ENCODE measurements around the gene TRIP13.
"Not testable (repeated sequence)": the region's sequence is repeated elsewhere in the genome, so short reads cannot be mapped to it uniquely, and the experiment has no call there.

TRIP13 gene

GRCh38 chr5:892394-893136 lies at the start of gene TRIP13, which contains the start of gene BRD9:
TRIP13 (plus strand) TSS chr5:892884; CDS start chr5:892999, 115 bp downstream.
BRD9 (minus strand) TSS chr5:892801; CDS start chr5:892657, 144 bp downstream.
- DNase-seq (ENCODE audit: low read depth) = peak; percentile 39

- not testable (repeated sequence) for DNase-seq (ENCODE audit: low read depth)
Measured at GRCh38 chr5:843371-843770, 49.3 kb upstream of the TRIP13 start.

GRCh38 chr5:843926-844325 lies 48.8 kb upstream of the TRIP13 start:
- not testable (repeated sequence) for DNase-seq (ENCODE audit: low read depth)

- not testable (repeated sequence) for DNase-seq (ENCODE audit: low read depth)
Measured at GRCh38 chr5:844426-844825, 48.3 kb upstream of the TRIP13 start.

- DNase-seq (ENCODE audit: low read depth) = not testable (repeated sequence)
Measured at GRCh38 chr5:845031-845675, 47.5 kb upstream of the TRIP13 start.

- not testable (repeated sequence) for DNase-seq (ENCODE audit: low read depth)
Measured at GRCh38 chr5:845676-846601, 46.7 kb upstream of the TRIP13 start.

- DNase-seq (ENCODE audit: low read depth) = not testable (repeated sequence)
Measured at GRCh38 chr5:846602-847091, 46.0 kb upstream of the TRIP13 start.

GRCh38 chr5:847212-847611 lies 45.5 kb upstream of the TRIP13 start:
- DNase-seq (ENCODE audit: low read depth) = not testable (repeated sequence)

GRCh38 chr5:847736-848135 lies 44.9 kb upstream of the TRIP13 start:
- not testable (repeated sequence) for DNase-seq (ENCODE audit: low read depth)

- no peak for DNase-seq (ENCODE audit: low read depth)
Measured at GRCh38 chr5:848671-849111, 44.0 kb upstream of the TRIP13 start.

GRCh38 chr5:849651-850301 lies 42.9 kb upstream of the TRIP13 start:
- no peak for DNase-seq (ENCODE audit: low read depth)

- DNase-seq (ENCODE audit: low read depth) = no peak
Measured at GRCh38 chr5:850511-851006, 42.1 kb upstream of the TRIP13 start, which contains the start of gene ZDHHC11. ZDHHC11 (minus strand) TSS chr5:850986; CDS start chr5:850602, 384 bp downstream.

GRCh38 chr5:851076-851475 lies 41.6 kb upstream of the TRIP13 start:
- no peak for DNase-seq (ENCODE audit: low read depth)

- DNase-seq (ENCODE audit: low read depth) = no peak
Measured at GRCh38 chr5:851553-851952, 41.1 kb upstream of the TRIP13 start.

GRCh38 chr5:852018-852417 lies 40.7 kb upstream of the TRIP13 start:
- no peak for DNase-seq (ENCODE audit: low read depth)

GRCh38 chr5:852431-853401 lies 40.0 kb upstream of the TRIP13 start:
- no peak for DNase-seq (ENCODE audit: low read depth)

GRCh38 chr5:853416-854090 lies 39.1 kb upstream of the TRIP13 start:
- not testable (repeated sequence) for DNase-seq (ENCODE audit: low read depth)

- DNase-seq (ENCODE audit: low read depth) = no peak
Measured at GRCh38 chr5:854217-854616, 38.5 kb upstream of the TRIP13 start.

- DNase-seq (ENCODE audit: low read depth) = no peak
Measured at GRCh38 chr5:854966-855743, 37.5 kb upstream of the TRIP13 start.

All from GM04504 (cell line).